SU-DHL-6 (cell line): Measurements from ENCODE around the gene PIGN.

Source experiments
- H2AFZ ChIP-seq: fragments of 200-600 bp; sonication (generic); 2 replicates; pipeline ENCODE4 v1.6.1; 2014; ENCODE audit warnings: low read depth, mild to moderate bottlenecking, moderate library complexity, mixed read lengths, antibody characterized with exemption, low read length; ENCODE audit not compliant: severe bottlenecking
- H3F3A ChIP-seq: fragments of 200-600 bp; shearing (Covaris generic); 2 replicates; pipeline ENCODE4 v1.6.0; 2016; ENCODE audit warnings: antibody characterized with exemption, mild to moderate bottlenecking; ENCODE audit not compliant: insufficient read depth
- H3K27ac ChIP-seq: fragments of 200-600 bp; sonication (generic); 2 replicates; pipeline ENCODE4 v1.5.1; 2016; ENCODE audit warnings: low read depth, mild to moderate bottlenecking, low read length, moderate library complexity, mixed read lengths
- H3K27me3 ChIP-seq: fragments of 200-600 bp; sonication (generic), shearing (Covaris generic); 2 replicates; pipeline ENCODE4 v1.6.0; 2014; ENCODE audit warnings: mild to moderate bottlenecking, low read length
- H3K36me3 ChIP-seq: fragments of 200-600 bp; sonication (generic); 2 replicates; pipeline ENCODE4 v1.6.1; 2014; ENCODE audit warnings: mild to moderate bottlenecking, low read length, mixed read lengths
- H3K4me2 ChIP-seq: fragments of 300-600, 200-600 bp; shearing (Covaris generic), sonication (generic); 2 replicates; pipeline ENCODE4 v1.6.0; 2014; ENCODE audit warnings: low read length, low read depth, mild to moderate bottlenecking; ENCODE audit not compliant: poor library complexity, severe bottlenecking
- H3K4me3 ChIP-seq: fragments of 200-600 bp; sonication (generic); 2 replicates; pipeline ENCODE4 v1.5.1; 2014; ENCODE audit warnings: antibody characterized with exemption, low read length, mild to moderate bottlenecking, mixed read lengths; ENCODE audit not compliant: insufficient read depth, poor library complexity, severe bottlenecking
- H3K79me2 ChIP-seq: fragments of 200-600 bp; sonication (generic); 2 replicates; pipeline ENCODE4 v1.6.1; 2014; ENCODE audit warnings: mild to moderate bottlenecking, low read length, moderate library complexity; ENCODE audit not compliant: insufficient read depth
- H3K9ac ChIP-seq: fragments of 200-600 bp; sonication (generic); 2 replicates; pipeline ENCODE4 v1.7.0; 2014; ENCODE audit warnings: mild to moderate bottlenecking, low read length
- H3K9me2 ChIP-seq: fragments of 200-600 bp; sonication (generic); replicated peaks from 2 replicates; pipeline ENCODE4 v1.6.1; 2014; ENCODE audit warnings: low read length; ENCODE audit not compliant: insufficient read depth
- H3K9me3 ChIP-seq: fragments of 200-600 bp; sonication (generic); 2 replicates; pipeline ENCODE4 v1.6.1; 2014; ENCODE audit warnings: low read length, mixed read lengths; ENCODE audit not compliant: insufficient read depth
- H4K20me1 ChIP-seq: fragments of 200-600 bp; sonication (generic); 2 replicates; pipeline ENCODE4 v1.6.1; 2014; ENCODE audit warnings: low read depth, mild to moderate bottlenecking, antibody characterized with exemption, low read length, moderate library complexity, mixed read lengths
- EZH2phosphoT487 ChIP-seq: fragments of 200-600 bp; sonication (generic), shearing (Covaris generic); conservative IDR thresholded peaks from 2 replicates; pipeline ENCODE4 v1.6.1; 2018; ENCODE audit warnings: mild to moderate bottlenecking, antibody characterized with exemption, low read length, moderate library complexity, mixed read lengths
- TF ChIP-seq, protein P1 (sequence below): fragments of 200-600 bp; sonication (generic); IDR thresholded peaks from one replicate; pipeline ENCODE4 v1.5.1; 2017; ENCODE audit warnings: antibody characterized with exemption, mild to moderate bottlenecking, low read length, moderate library complexity; ENCODE audit not compliant: insufficient read depth, poor library complexity, severe bottlenecking

PIGN gene

DNA sequence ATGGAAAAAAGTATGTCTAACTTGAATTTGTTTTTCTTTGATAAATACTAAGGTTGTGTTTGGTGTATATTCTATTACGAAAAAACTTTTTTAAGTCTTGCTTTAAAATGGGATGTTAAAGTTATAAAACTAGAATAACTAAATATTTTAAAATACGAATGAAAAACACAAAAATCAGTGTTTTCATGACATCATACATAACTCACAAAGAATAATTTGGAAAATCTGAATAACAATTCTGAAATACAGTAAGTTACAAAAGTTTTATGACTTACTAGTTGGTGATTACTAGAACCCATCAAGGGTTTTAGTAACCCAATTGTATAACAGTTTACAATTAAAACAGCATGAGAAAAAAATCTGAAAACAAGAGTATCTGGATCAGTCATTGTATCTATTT is 61.2 kb downstream of the PIGN start:
- no peak for TF ChIP-seq EZH2phosphoT487
- TF ChIP-seq, protein P1, sequence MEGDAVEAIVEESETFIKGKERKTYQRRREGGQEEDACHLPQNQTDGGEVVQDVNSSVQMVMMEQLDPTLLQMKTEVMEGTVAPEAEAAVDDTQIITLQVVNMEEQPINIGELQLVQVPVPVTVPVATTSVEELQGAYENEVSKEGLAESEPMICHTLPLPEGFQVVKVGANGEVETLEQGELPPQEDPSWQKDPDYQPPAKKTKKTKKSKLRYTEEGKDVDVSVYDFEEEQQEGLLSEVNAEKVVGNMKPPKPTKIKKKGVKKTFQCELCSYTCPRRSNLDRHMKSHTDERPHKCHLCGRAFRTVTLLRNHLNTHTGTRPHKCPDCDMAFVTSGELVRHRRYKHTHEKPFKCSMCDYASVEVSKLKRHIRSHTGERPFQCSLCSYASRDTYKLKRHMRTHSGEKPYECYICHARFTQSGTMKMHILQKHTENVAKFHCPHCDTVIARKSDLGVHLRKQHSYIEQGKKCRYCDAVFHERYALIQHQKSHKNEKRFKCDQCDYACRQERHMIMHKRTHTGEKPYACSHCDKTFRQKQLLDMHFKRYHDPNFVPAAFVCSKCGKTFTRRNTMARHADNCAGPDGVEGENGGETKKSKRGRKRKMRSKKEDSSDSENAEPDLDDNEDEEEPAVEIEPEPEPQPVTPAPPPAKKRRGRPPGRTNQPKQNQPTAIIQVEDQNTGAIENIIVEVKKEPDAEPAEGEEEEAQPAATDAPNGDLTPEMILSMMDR, result no peak
- peaks cover 7% of the 10 kb centered on the region; the same call in 1 of the 2 replicates for H3F3A ChIP-seq
- H3K36me3 ChIP-seq, result no peaks in the 10 kb centered on the region; the same call in 1 of the 2 replicates
- no peak overlapping the region for H2AFZ ChIP-seq
- no peaks in the 10 kb centered on the region for H3K27me3 ChIP-seq
- H4K20me1 ChIP-seq, result no peaks in the 10 kb centered on the region
- H3K79me2 ChIP-seq, result no peaks in the 10 kb centered on the region
- no peaks in the 10 kb centered on the region for H3K9me3 ChIP-seq
- no peak overlapping the region for H3K9ac ChIP-seq
- H3K27ac ChIP-seq, result no peak overlapping the region
- no peak overlapping the region for H3K4me2 ChIP-seq
- no peak overlapping the region for H3K4me3 ChIP-seq
- H3K9me2 ChIP-seq, result no peaks in the 10 kb centered on the region

DNA sequence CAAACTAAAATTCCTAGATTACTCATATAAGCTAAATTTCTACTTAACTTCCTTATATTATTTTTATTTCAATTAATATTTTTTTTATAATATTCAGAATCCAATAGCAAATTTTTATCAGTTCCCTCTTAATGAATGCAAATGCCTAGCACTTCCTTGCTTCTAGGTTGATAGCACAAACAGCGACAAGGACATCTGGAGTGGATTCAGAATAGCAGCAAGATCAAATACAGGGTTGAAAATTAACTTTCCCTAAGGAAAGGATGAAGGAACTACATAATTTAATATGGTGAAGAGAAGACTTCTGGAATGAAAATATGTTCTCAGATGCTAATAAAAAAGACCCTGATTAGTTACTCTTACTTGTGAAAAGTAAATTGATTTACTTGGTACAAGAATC is 64.5 kb downstream of the PIGN start:
- H2AFZ ChIP-seq, result no peak overlapping the region
- no peak overlapping the region for H3K9ac ChIP-seq
- H3K4me2 ChIP-seq, result no peak overlapping the region
- H3K4me3 ChIP-seq, result no peak overlapping the region
- H3K9me2 ChIP-seq, result no peaks in the 10 kb centered on the region
- H3F3A ChIP-seq, result peaks cover 7% of the 10 kb centered on the region; the same call in 1 of the 2 replicates
- H3K36me3 ChIP-seq, result peaks cover 4% of the 10 kb centered on the region
- no peaks in the 10 kb centered on the region for H3K27me3 ChIP-seq
- no peaks in the 10 kb centered on the region for H4K20me1 ChIP-seq
- no peaks in the 10 kb centered on the region for H3K9me3 ChIP-seq
- no peak for TF ChIP-seq EZH2phosphoT487
- TF ChIP-seq, protein P1, result no peak
- no peaks in the 10 kb centered on the region for H3K79me2 ChIP-seq
- no peak overlapping the region for H3K27ac ChIP-seq

DNA sequence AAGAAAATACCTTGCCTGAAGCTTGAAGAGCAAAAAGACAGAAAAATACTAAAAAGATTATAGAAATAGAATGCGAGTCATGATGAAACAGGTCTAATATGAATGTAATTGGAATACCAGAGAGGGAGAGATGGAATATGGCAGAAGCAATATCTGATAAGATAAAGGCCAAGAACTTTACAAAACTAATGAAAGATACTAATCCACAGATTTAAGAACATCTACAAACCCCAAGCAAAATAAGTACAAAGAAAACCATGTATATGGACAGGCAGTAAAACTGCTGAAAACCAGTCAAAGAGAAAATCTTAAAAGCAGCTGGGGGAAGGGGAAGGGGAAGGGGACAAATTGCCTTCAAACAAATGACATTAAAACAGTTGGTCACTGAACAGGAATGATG is 67.0 kb downstream of the PIGN start:
- Histone ChIP-seq H3K9ac (no peak overlapping the region), H3K27me3 (no peaks in the 10 kb centered on the region), H2AFZ (no peak overlapping the region), H3K9me3 (no peaks in the 10 kb centered on the region), H3K36me3 (peaks cover 4% of the 10 kb centered on the region; the same call in 1 of the 2 replicates), H3K27ac (no peak overlapping the region), H3K9me2 (no peaks in the 10 kb centered on the region), H4K20me1 (no peaks in the 10 kb centered on the region), H3K4me2 (no peak overlapping the region), H3K79me2 (no peaks in the 10 kb centered on the region), H3F3A (no peaks in the 10 kb centered on the region), H3K4me3 (no peak overlapping the region)
- no peak for TF ChIP-seq EZH2phosphoT487
- TF ChIP-seq, protein P1, result no peak
